ENCODE measurements around the gene ANKS1B. TPM values are rescaled to one million over a fixed set of nuclear protein-coding genes. Genes with fewer than 3 reads are reported as not detected.

Gene ANKS1B
- total RNA-seq, 1 donor from 2014 or later = 3.6 TPM

- no peak for ATAC-seq
Observed at GRCh38 chr12:98911396-98911795, 1073.3 kb downstream of the ANKS1B start.

GRCh38 chr12:98909746-98910145 lies 1075.0 kb downstream of the ANKS1B start:
- ATAC-seq = no peak
- no peak for DNase-seq (ENCODE audit: low spot score)

More at GRCh38 chr12:98911396-98911795, 1073.3 kb downstream of the ANKS1B start:
- no peak for DNase-seq (ENCODE audit: low spot score)

GRCh38 chr12:98908866-98909265 lies 1075.9 kb downstream of the ANKS1B start:
- DNase-seq (ENCODE audit: low spot score) = no peak
- no peak for ATAC-seq

GRCh38 chr12:98903875-98904274 lies 1080.9 kb downstream of the ANKS1B start:
- ATAC-seq (no peak), DNase-seq (ENCODE audit: low spot score) (no peak)

GRCh38 chr12:98901189-98901588 lies 1083.5 kb downstream of the ANKS1B start:
- ATAC-seq (no peak), DNase-seq (ENCODE audit: low spot score) (no peak)

GRCh38 chr12:98896938-98897337 lies 1087.8 kb downstream of the ANKS1B start:
- DNase-seq (ENCODE audit: low spot score) (no peak), ATAC-seq (no peak)

- ATAC-seq (peak; percentile 62), DNase-seq (ENCODE audit: low spot score) (no peak)
Observed at GRCh38 chr12:98895086-98895651, 1089.6 kb downstream of the ANKS1B start.

- ATAC-seq (no peak), DNase-seq (ENCODE audit: low spot score) (no peak)
Observed at GRCh38 chr12:98894412-98895085, 1090.2 kb downstream of the ANKS1B start.

- DNase-seq (ENCODE audit: low spot score) (no peak), ATAC-seq (no peak)
Observed at GRCh38 chr12:98893675-98894411, 1090.9 kb downstream of the ANKS1B start.

GRCh38 chr12:98893126-98893674 lies 1091.5 kb downstream of the ANKS1B start:
- ATAC-seq = no peak
- no peak for DNase-seq (ENCODE audit: low spot score)

- ATAC-seq = no peak
Observed at GRCh38 chr12:98885778-98886177, 1099.0 kb downstream of the ANKS1B start.

GRCh38 chr12:98883231-98883630 lies 1101.5 kb downstream of the ANKS1B start:
- ATAC-seq (no peak), DNase-seq (ENCODE audit: low spot score) (no peak)

More at GRCh38 chr12:98885778-98886177, 1099.0 kb downstream of the ANKS1B start:
- no peak for DNase-seq (ENCODE audit: low spot score)

GRCh38 chr12:98882526-98882925 lies 1102.2 kb downstream of the ANKS1B start:
- ATAC-seq = no peak
- no peak for DNase-seq (ENCODE audit: low spot score)

GRCh38 chr12:98873776-98874175 lies 1111.0 kb downstream of the ANKS1B start:
- ATAC-seq = no peak
- no peak for DNase-seq (ENCODE audit: low spot score)

GRCh38 chr12:98870504-98870903 lies 1114.2 kb downstream of the ANKS1B start:
- DNase-seq (ENCODE audit: low spot score) = no peak
- no peak for ATAC-seq

- ATAC-seq = no peak
Observed at GRCh38 chr12:98869886-98870503, 1114.7 kb downstream of the ANKS1B start.

GRCh38 chr12:98868538-98868937 lies 1116.2 kb downstream of the ANKS1B start:
- no peak for ATAC-seq

More at GRCh38 chr12:98869886-98870503, 1114.7 kb downstream of the ANKS1B start:
- no peak for DNase-seq (ENCODE audit: low spot score)

GRCh38 chr12:98868076-98868475 lies 1116.7 kb downstream of the ANKS1B start:
- DNase-seq (ENCODE audit: low spot score) = no peak

More at GRCh38 chr12:98868538-98868937, 1116.2 kb downstream of the ANKS1B start:
- no peak for DNase-seq (ENCODE audit: low spot score)

GRCh38 chr12:98864363-98864762 lies 1120.4 kb downstream of the ANKS1B start:
- DNase-seq (ENCODE audit: low spot score) = no peak
- no peak for ATAC-seq

More at GRCh38 chr12:98868076-98868475, 1116.7 kb downstream of the ANKS1B start:
- ATAC-seq = no peak

- DNase-seq (ENCODE audit: low spot score) (no peak), ATAC-seq (no peak)
Observed at GRCh38 chr12:98863167-98863566, 1121.6 kb downstream of the ANKS1B start.

- DNase-seq (ENCODE audit: low spot score) (no peak), ATAC-seq (no peak)
Observed at GRCh38 chr12:98861251-98861650, 1123.5 kb downstream of the ANKS1B start.

All from left lobe of liver (tissue), 2 donors.